Lung (tissue), 12 donors: Measurements from ENCODE around the gene CEP95. TPM values are rescaled to one million over a fixed set of nuclear protein-coding genes. Genes with fewer than 3 reads are reported as not detected.

Experiments used
- ATAC-seq: fragments of 200-7000 bp; cut with Tn5 transposase; one replicate; pipeline ENCODE4 v1.9.1; 2020; ENCODE audit warnings: moderate number of reproducible peaks; ENCODE audit not compliant: insufficient read depth, low FRiP score
- DNase-seq, 3 donors: peaks; one replicate each; pipeline ENCODE4 v3.0.0-alpha.2; 2013 to 2017
- H3K27ac ChIP-seq, 2 donors: one replicate each; pipeline ENCODE4 v1.5.1; 2013; ENCODE audit warnings: mild to moderate bottlenecking in 2 of 2, moderate library complexity in 2 of 2, control low read depth in 1 of 2, inconsistent platforms in 1 of 2, low read depth in 1 of 2, low read length in 1 of 2
- H3K27me3 ChIP-seq, 3 donors: one replicate each; pipeline ENCODE4 v1.5.1; 2013; ENCODE audit warnings: low read length in 2 of 3; ENCODE audit not compliant: control insufficient read depth in 3 of 3, insufficient read depth in 3 of 3
- H3K36me3 ChIP-seq, 4 donors: one replicate each; pipeline ENCODE4 v1.5.1; 2013; ENCODE audit warnings: low read length in 4 of 4, mild to moderate bottlenecking in 1 of 4, moderate library complexity in 1 of 4; ENCODE audit not compliant: control insufficient read depth in 4 of 4, insufficient read depth in 4 of 4
- H3K4me1 ChIP-seq, 5 donors: one replicate each; pipeline ENCODE4 v1.5.1; 2013; ENCODE audit warnings: low read length in 5 of 5, mild to moderate bottlenecking in 2 of 5, moderate library complexity in 1 of 5; ENCODE audit not compliant: control insufficient read depth in 5 of 5, insufficient read depth in 5 of 5
- H3K4me3 ChIP-seq: one replicate; pipeline ENCODE4 v1.5.1; 2013; ENCODE audit warnings: mild to moderate bottlenecking, control low read depth, moderate library complexity
- H3K9ac ChIP-seq, 2 donors: one replicate each; pipeline ENCODE4 v1.5.1; 2013; ENCODE audit warnings: low read length in 2 of 2, control low read depth in 1 of 2; ENCODE audit not compliant: insufficient read depth in 1 of 2
- H3K9me3 ChIP-seq, 4 donors: one replicate each; pipeline ENCODE4 v1.5.1; 2013; ENCODE audit warnings: low read length in 3 of 4, mild to moderate bottlenecking in 1 of 4, moderate library complexity in 1 of 4; ENCODE audit not compliant: control insufficient read depth in 4 of 4, insufficient read depth in 3 of 4
- CTCF ChIP-seq: IDR thresholded peaks from 2 replicates; pipeline ENCODE4 v1.5.1; 2012; ENCODE audit warnings: mild to moderate bottlenecking; ENCODE audit errors: control extremely low read depth, extremely low read depth
- WGBS, 2 donors: extraction: QIAGEN DNeasy Blood & Tissue Kit; methylation state at CpG; one replicate each; pipeline ENCODE4 v1.1.7; 2013; 5-methylcytosine and 5-hydroxymethylcytosine counted together
- polyA plus RNA-seq, 2 donors: library from polyadenylated mRNA; stranded (reverse); fragments of 200-250 nt; gene quantifications; one replicate each; pipeline ENCODE4 v1.2.1, GENCODE V29; 2013
- total RNA-seq, 2 donors: library from RNA; depleted of rRNA in 1 of 2; stranded (reverse); fragments of >200 nt in 1 of 2; gene quantifications; one replicate each; pipeline ENCODE4 v1.2.1, GENCODE V29; 2014 to 2021
- donor health status: control.
- donor health status: control.
- donor health status: Bipolar disorder and iron deficiency.
- donor health status: healthy.
- donor health status: DM: yes; HTN: yes; CAD: no.

Gene CEP95
- total and polyA plus RNA-seq, 4 donors = 12.8 to 115 (median 32.7) TPM

- no peak for TF ChIP-seq CTCF
- 95 to 97% methylated on average over 6 of the region's 6 CpGs for WGBS, 2 donors
- peaks cover 13 to 59% (median 39%) of the 10 kb centered on the region in 4 donors for H3K36me3 ChIP-seq
- H3K9me3 ChIP-seq = no peaks in the 10 kb centered on the region
- DNase-seq (no peak), ATAC-seq (no peak)
- no peak overlapping the region for H3K27ac ChIP-seq
- no peak overlapping the region for H3K4me3 ChIP-seq
- H3K4me1 ChIP-seq = no peaks in the 10 kb centered on the region
- no peak overlapping the region for H3K9ac ChIP-seq
- no peaks in the 10 kb centered on the region for H3K27me3 ChIP-seq
These were observed 12.8 kb downstream of the CEP95 start for GRCh38 chr17:64519601-64520000.

- H3K36me3 ChIP-seq = peaks cover 15 to 51% (median 34%) of the 10 kb centered on the region in 4 donors
- ATAC-seq = no peak
- 78 to 91% methylated on average over 6 of the region's 6 CpGs for WGBS, 2 donors
These were observed 13.6 kb downstream of the CEP95 start for GRCh38 chr17:64520359-64520758.

GRCh38 chr17:64527914-64528313, 21.1 kb downstream of the CEP95 start:
- Histone ChIP-seq H3K9ac (no peak overlapping the region), H3K27ac (no peak overlapping the region), H3K4me1 (no peaks in the 10 kb centered on the region), H3K27me3 (no peaks in the 10 kb centered on the region), H3K4me3 (no peak overlapping the region), H3K36me3 (peaks cover 24 to 65% (median 44%) of the 10 kb centered on the region in 4 donors), H3K9me3 (no peaks in the 10 kb centered on the region)
- TF ChIP-seq CTCF = no peak
- DNase-seq (no peak), ATAC-seq (no peak)
- WGBS, 2 donors = 94 to 100% methylated on average over 2 of the region's 2 CpGs

More at GRCh38 chr17:64520359-64520758, 13.6 kb downstream of the CEP95 start:
- Histone ChIP-seq H3K9ac (no peak overlapping the region), H3K27ac (no peak overlapping the region), H3K4me1 (no peaks in the 10 kb centered on the region), H3K9me3 (no peaks in the 10 kb centered on the region), H3K27me3 (no peaks in the 10 kb centered on the region), H3K4me3 (no peak overlapping the region)
- no peak for TF ChIP-seq CTCF
- no peak for DNase-seq

DNA sequence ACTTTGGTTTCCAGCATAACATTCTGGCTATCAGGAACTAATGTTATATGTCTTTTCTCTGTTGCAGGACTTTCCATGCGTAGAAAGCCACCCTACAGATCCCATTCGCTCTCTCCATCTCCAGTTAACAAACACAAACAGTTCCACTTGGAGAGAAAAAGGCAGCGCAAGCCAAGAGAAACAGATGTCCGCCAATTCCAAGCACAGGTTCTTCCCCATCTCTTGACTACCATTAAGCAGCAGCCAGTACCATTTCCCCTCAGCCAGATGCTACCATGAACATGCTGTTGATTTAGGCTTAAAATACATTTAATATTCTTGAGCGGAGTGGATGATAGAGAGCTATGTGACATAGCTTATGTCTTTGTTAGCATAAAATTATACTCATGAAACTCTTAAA, 22.4 kb downstream of the CEP95 start:
- no peak for TF ChIP-seq CTCF
- no peaks in the 10 kb centered on the region for H3K4me1 ChIP-seq
- ATAC-seq (no peak), DNase-seq (no peak)
- H3K9me3 ChIP-seq = no peaks in the 10 kb centered on the region
- H3K4me3 ChIP-seq = no peak overlapping the region
- no peak overlapping the region for H3K9ac ChIP-seq
- H3K27ac ChIP-seq = no peak overlapping the region
- WGBS, 2 donors = 98 to 99% methylated on average over 5 of the region's 5 CpGs
- peaks cover 30 to 70% (median 45%) of the 10 kb centered on the region in 4 donors for H3K36me3 ChIP-seq
- no peaks in the 10 kb centered on the region for H3K27me3 ChIP-seq
